Memory B cell (primary cell): ENCODE results near the gene WDSUB1.

ENCODE experiments used
- ATAC-seq: fragments of 150-1000 bp; cut with Tn5 transposase; 2 replicates; pipeline ENCODE4 v1.10.0; 2021; ENCODE audit warnings: low read depth, mild to moderate bottlenecking, moderate library complexity
- DNase-seq, 2 donors: peaks; one replicate each; pipeline ENCODE4 v3.0.0; 2022; ENCODE audit warnings: low spot score in 2 of 2
- H3K27ac Mint-ChIP-seq: one replicate; pipeline ENCODE4 v1.8.0; 2022; ENCODE audit warnings: mild to moderate bottlenecking, moderate library complexity, mixed read lengths
- H3K27me3 Mint-ChIP-seq: one replicate; pipeline ENCODE4 v1.8.0; 2022; ENCODE audit warnings: mixed read lengths
- H3K36me3 Mint-ChIP-seq: one replicate; pipeline ENCODE4 v1.8.0; 2022; ENCODE audit warnings: mild to moderate bottlenecking, mixed read lengths
- H3K4me1 Mint-ChIP-seq: one replicate; pipeline ENCODE4 v1.8.0; 2022; ENCODE audit warnings: mixed read lengths
- H3K4me3 Mint-ChIP-seq: one replicate; pipeline ENCODE4 v1.8.0; 2022; ENCODE audit warnings: mild to moderate bottlenecking, moderate library complexity, mixed read lengths
- H3K9me3 Mint-ChIP-seq: one replicate; pipeline ENCODE4 v1.8.0; 2022; ENCODE audit warnings: mixed read lengths

WDSUB1 gene

DNA sequence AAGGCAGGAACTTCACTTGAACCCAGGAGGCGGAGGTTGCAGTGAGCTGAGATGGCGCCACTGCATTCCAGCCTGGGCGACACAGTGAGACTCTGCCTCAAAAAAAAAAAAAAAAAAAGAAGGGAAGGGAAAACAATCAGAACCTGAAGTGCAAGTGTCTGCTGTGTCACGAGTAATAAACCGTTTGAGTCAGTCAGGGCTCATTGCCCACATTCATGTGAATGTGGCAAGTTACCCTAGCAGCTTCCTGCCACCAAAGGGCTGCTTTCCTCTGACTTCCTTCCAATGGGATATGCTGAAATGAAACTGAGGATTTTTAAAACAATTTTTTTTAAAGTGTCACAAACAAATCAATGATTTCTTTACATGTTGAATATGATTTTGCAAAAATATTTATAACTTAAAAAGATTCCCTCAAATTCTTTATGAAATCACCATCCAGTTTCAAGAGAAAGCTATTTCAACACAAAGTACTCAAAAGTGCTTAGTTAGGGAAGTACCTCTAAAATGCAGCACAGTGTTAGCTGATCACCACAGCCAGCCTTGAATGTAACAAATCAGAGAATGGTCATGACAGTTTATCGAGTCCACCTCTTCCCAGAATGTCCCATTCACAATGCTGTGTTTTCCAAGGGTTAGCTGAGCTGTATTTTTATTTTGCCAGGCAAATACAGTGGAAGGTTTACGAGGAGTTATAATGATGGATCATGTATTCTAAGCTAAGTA lies 36.4 kb downstream of the WDSUB1 start:
- DNase-seq (no peak), ATAC-seq (peak; percentile 49)
- peaks cover 2% of the 10 kb centered on the region for H3K9me3 Mint-ChIP-seq
- H3K4me1 Mint-ChIP-seq, result peaks cover 7% of the 10 kb centered on the region
- no peaks in the 10 kb centered on the region for H3K27me3 Mint-ChIP-seq
- H3K36me3 Mint-ChIP-seq, result peaks cover 39% of the 10 kb centered on the region
- no peak overlapping the region for H3K4me3 Mint-ChIP-seq
- H3K27ac Mint-ChIP-seq, result peak overlapping the region; percentile 8

GRCh38 chr2:159246325-159246988 lies 40.0 kb downstream of the WDSUB1 start:
- Mint-ChIP-seq H3K4me3 (no peak overlapping the region), H3K4me1 (peaks cover 7% of the 10 kb centered on the region), H3K27ac (no peak overlapping the region), H3K36me3 (peaks cover 42% of the 10 kb centered on the region), H3K9me3 (peaks cover 2% of the 10 kb centered on the region), H3K27me3 (no peaks in the 10 kb centered on the region)
- DNase-seq, result no peak
- ATAC-seq, result no peak

GRCh38 chr2:159243529-159243928 lies 43.0 kb downstream of the WDSUB1 start:
- Mint-ChIP-seq H3K27me3 (no peaks in the 10 kb centered on the region), H3K4me1 (no peaks in the 10 kb centered on the region), H3K9me3 (peaks cover 2% of the 10 kb centered on the region), H3K36me3 (peaks cover 54% of the 10 kb centered on the region), H3K4me3 (no peak overlapping the region), H3K27ac (no peak overlapping the region)
- ATAC-seq (no peak), DNase-seq (no peak)

- Mint-ChIP-seq H3K27ac (no peak overlapping the region), H3K4me3 (no peak overlapping the region), H3K9me3 (no peaks in the 10 kb centered on the region), H3K36me3 (peaks cover 26% of the 10 kb centered on the region), H3K4me1 (no peaks in the 10 kb centered on the region), H3K27me3 (no peaks in the 10 kb centered on the region)
- ATAC-seq, result no peak
- DNase-seq, result no peak
These were observed 51.6 kb downstream of the WDSUB1 start for GRCh38 chr2:159234868-159235267.

- Mint-ChIP-seq H3K36me3 (peaks cover 17% of the 10 kb centered on the region), H3K9me3 (no peaks in the 10 kb centered on the region), H3K4me3 (no peak overlapping the region)
These were observed 53.9 kb downstream of the WDSUB1 start for GRCh38 chr2:159232456-159233170.

GRCh38 chr2:159230145-159230877 lies 56.2 kb downstream of the WDSUB1 start:
- Mint-ChIP-seq H3K36me3 (peaks cover 10% of the 10 kb centered on the region), H3K27ac (no peak overlapping the region), H3K27me3 (no peaks in the 10 kb centered on the region), H3K9me3 (no peaks in the 10 kb centered on the region), H3K4me3 (no peak overlapping the region), H3K4me1 (no peaks in the 10 kb centered on the region)
- DNase-seq (no peak), ATAC-seq (no peak)

More at GRCh38 chr2:159232456-159233170, 53.9 kb downstream of the WDSUB1 start:
- Mint-ChIP-seq H3K4me1 (no peaks in the 10 kb centered on the region), H3K27me3 (no peaks in the 10 kb centered on the region), H3K27ac (no peak overlapping the region)
- DNase-seq (no peak), ATAC-seq (no peak)

- no peak for ATAC-seq
- Mint-ChIP-seq H3K36me3 (peaks cover 7% of the 10 kb centered on the region), H3K27ac (no peak overlapping the region)
These were observed 56.9 kb downstream of the WDSUB1 start for GRCh38 chr2:159229476-159230144.

DNA sequence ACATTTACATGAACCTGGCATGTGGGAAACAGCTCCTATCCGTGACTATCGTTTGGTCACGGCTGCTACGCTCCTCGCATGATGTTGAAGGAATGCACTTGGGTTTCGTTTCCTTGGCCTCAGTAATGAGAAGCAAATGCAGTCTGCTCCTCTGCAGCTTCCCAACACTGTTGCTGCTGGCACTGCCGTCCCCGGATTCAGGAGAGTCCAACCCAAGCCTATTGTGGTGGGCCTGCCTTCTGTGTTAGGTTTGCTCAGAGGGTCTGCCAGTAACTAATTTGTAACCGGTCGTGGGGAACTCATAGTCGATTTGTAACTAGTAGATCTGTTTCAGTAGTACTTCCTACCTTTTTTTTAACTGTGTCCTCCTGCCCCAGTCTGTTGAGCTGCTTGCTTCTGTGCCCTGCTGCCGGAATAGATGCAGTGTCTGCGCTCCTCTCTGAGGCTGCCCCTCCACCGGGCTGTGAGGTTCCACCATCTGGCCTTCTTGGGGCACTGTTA lies 58.4 kb downstream of the WDSUB1 start:
- DNase-seq (no peak), ATAC-seq (no peak)
- no peaks in the 10 kb centered on the region for H3K27me3 Mint-ChIP-seq
- no peaks in the 10 kb centered on the region for H3K4me1 Mint-ChIP-seq
- peaks cover 4% of the 10 kb centered on the region for H3K36me3 Mint-ChIP-seq
- no peaks in the 10 kb centered on the region for H3K9me3 Mint-ChIP-seq
- H3K4me3 Mint-ChIP-seq, result no peak overlapping the region
- H3K27ac Mint-ChIP-seq, result no peak overlapping the region

More at GRCh38 chr2:159229476-159230144, 56.9 kb downstream of the WDSUB1 start:
- Mint-ChIP-seq H3K9me3 (no peaks in the 10 kb centered on the region), H3K4me1 (no peaks in the 10 kb centered on the region), H3K4me3 (no peak overlapping the region), H3K27me3 (no peaks in the 10 kb centered on the region)
- DNase-seq, result no peak

GRCh38 chr2:159227467-159227866 lies 59.0 kb downstream of the WDSUB1 start:
- ATAC-seq, result no peak
- Mint-ChIP-seq H3K36me3 (peaks cover 2% of the 10 kb centered on the region), H3K9me3 (no peaks in the 10 kb centered on the region), H3K27me3 (no peaks in the 10 kb centered on the region), H3K4me3 (no peak overlapping the region), H3K4me1 (no peaks in the 10 kb centered on the region), H3K27ac (no peak overlapping the region)
- DNase-seq, result no peak

DNA sequence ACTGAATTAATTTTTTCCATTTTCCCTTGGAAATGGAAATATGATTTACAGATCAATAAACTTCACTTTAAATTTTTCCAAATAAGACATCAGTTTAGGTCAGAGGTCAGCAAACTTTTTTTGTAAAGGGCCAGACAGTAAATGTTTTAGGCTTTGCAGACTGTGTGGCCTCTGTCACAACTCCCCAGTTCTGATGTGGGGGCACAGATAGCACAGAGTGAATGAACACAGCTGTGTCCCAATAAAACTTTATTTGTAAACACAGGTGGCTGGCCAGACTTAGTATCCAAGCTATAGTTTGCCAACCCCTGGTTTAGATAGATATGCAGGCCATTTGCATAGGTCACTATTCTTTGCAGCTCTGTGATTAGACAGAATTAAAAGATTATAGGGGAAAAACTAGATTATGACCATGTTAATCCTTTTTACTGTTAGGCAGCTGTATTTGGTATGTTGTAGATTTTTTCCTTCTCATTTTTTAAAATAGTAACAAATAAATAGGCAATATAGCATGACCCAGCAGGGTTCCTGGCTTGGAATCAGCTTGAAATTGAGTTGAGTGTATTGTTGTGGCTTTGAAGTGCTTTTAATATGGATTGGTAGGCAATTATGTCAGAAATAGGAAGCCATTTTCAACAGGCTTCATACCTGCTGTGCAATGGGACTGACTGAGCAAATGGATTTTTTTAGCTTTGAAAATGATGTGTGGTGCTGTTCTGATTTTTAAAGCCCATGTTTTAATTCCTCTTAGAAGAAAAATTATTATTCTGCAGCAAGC lies 59.7 kb downstream of the WDSUB1 start:
- Mint-ChIP-seq H3K27me3 (no peaks in the 10 kb centered on the region), H3K4me3 (no peak overlapping the region), H3K4me1 (no peaks in the 10 kb centered on the region), H3K36me3 (peaks cover 2% of the 10 kb centered on the region), H3K27ac (no peak overlapping the region), H3K9me3 (no peaks in the 10 kb centered on the region)
- ATAC-seq (no peak), DNase-seq (no peak)

GRCh38 chr2:159226059-159226461 lies 60.4 kb downstream of the WDSUB1 start:
- H3K27ac Mint-ChIP-seq, result no peak overlapping the region
- H3K36me3 Mint-ChIP-seq, result peaks cover 2% of the 10 kb centered on the region
- H3K4me3 Mint-ChIP-seq, result no peak overlapping the region

GRCh38 chr2:159225025-159226016 lies 61.2 kb downstream of the WDSUB1 start:
- H3K27ac Mint-ChIP-seq, result no peak overlapping the region
- ATAC-seq (no peak), DNase-seq (no peak)
- H3K4me1 Mint-ChIP-seq, result no peaks in the 10 kb centered on the region
- no peaks in the 10 kb centered on the region for H3K9me3 Mint-ChIP-seq
- peaks cover 1% of the 10 kb centered on the region for H3K27me3 Mint-ChIP-seq
- H3K36me3 Mint-ChIP-seq, result peaks cover 2% of the 10 kb centered on the region
- H3K4me3 Mint-ChIP-seq, result no peak overlapping the region

More at GRCh38 chr2:159226059-159226461, 60.4 kb downstream of the WDSUB1 start:
- peaks cover 1% of the 10 kb centered on the region for H3K27me3 Mint-ChIP-seq
- ATAC-seq (no peak), DNase-seq (no peak)
- no peaks in the 10 kb centered on the region for H3K9me3 Mint-ChIP-seq
- H3K4me1 Mint-ChIP-seq, result no peaks in the 10 kb centered on the region
